Measurements from ENCODE around the gene WDFY4.
A peak's percentile ranks its signal among the peaks of the same experiment; 100 is the strongest.

Gene WDFY4

GRCh38 chr10:48656241-48656913 is 28.3 kb upstream of the WDFY4 start:
- no peak overlapping the region for H2BK12ac ChIP-seq (ENCODE audit: low read length)
- no peaks in the 10 kb centered on the region for H3K79me1 ChIP-seq (ENCODE audit: low read depth, low read length)
- H3K27ac ChIP-seq (replicated peaks; ENCODE audit: low read length): no peak overlapping the region
- H3K9me3 ChIP-seq (replicated peaks in 1 of 2; ENCODE audit: control insufficient read depth in 2 of 2, insufficient read depth in 1 of 2, low read depth in 1 of 2, low read length in 2 of 2): no peaks in the 10 kb centered on the region
- no peak overlapping the region for H4K91ac ChIP-seq (ENCODE audit: low read depth, low read length, poor library complexity)
- no peak overlapping the region for H2AK5ac ChIP-seq (ENCODE audit: low read depth, low read length)
- peak overlapping the region; percentile 56 for H3K14ac ChIP-seq (ENCODE audit: low read length)
- no peak overlapping the region for H3K9ac ChIP-seq (ENCODE audit: low read depth, low read length, poor library complexity)
- peaks cover 0 to 5% of the 10 kb centered on the region in 2 donors for H3K4me1 ChIP-seq (ENCODE audit: control insufficient read depth in 2 of 2, insufficient read depth in 1 of 2, low read depth in 1 of 2, low read length in 2 of 2)
- DNase-seq (ENCODE audit: low spot score): peak; percentile 84
- H2AFZ ChIP-seq (ENCODE audit: low read length): peak overlapping the region; percentile 94
- peaks cover 0 to 11% (median 0%) of the 10 kb centered on the region in 3 experiments for H3K27me3 ChIP-seq (ENCODE audit: control insufficient read depth in 3 of 3, insufficient read depth in 3 of 3, low read depth in 1 of 3, low read length in 3 of 3)
- H4K8ac ChIP-seq (ENCODE audit: low read depth, low read length): no peak overlapping the region
- peak overlapping the region; percentile 34 to 74 for H3K4me3 ChIP-seq (ENCODE audit: low read length in 2 of 2)
- H3K36me3 ChIP-seq (replicated peaks in 1 of 2; ENCODE audit: control insufficient read depth in 2 of 2, insufficient read depth in 2 of 2, low read length in 2 of 2): no peaks in the 10 kb centered on the region
- H3K4ac ChIP-seq (ENCODE audit: low read length): no peak overlapping the region
- peak overlapping the region; percentile 78 for H3K18ac ChIP-seq (ENCODE audit: low read length)
- WGBS, 2 donors (ENCODE audit: extremely low coverage in 2 of 2, insufficient read length in 2 of 2, insufficient replicate concordance in 1 of 2): no CpG with 5 or more reads among the region's 46 CpGs
- H3K4me2 ChIP-seq (ENCODE audit: insufficient read depth, low read length, poor library complexity, severe bottlenecking): peak overlapping the region; percentile 66
- H2BK15ac ChIP-seq (ENCODE audit: low read length): peak overlapping the region; percentile 69
- no peak overlapping the region for H2BK120ac ChIP-seq (ENCODE audit: low read depth, low read length)
- H3K23ac ChIP-seq (ENCODE audit: low read depth, low read length, poor library complexity): peak overlapping the region; percentile 87
- no peak overlapping the region for H2BK5ac ChIP-seq (ENCODE audit: low read length)

GRCh38 chr10:48656914-48657305 is 27.8 kb upstream of the WDFY4 start:
- Histone ChIP-seq H2AFZ (ENCODE audit: low read length) (peak overlapping the region; percentile 94), H2BK5ac (ENCODE audit: low read length) (no peak overlapping the region), H3K9me3 (replicated peaks in 1 of 2; ENCODE audit: control insufficient read depth in 2 of 2, insufficient read depth in 1 of 2, low read depth in 1 of 2, low read length in 2 of 2) (no peaks in the 10 kb centered on the region), H3K9ac (ENCODE audit: low read depth, low read length, poor library complexity) (no peak overlapping the region), H4K8ac (ENCODE audit: low read depth, low read length) (no peak overlapping the region), H3K79me1 (ENCODE audit: low read depth, low read length) (no peaks in the 10 kb centered on the region), H2BK15ac (ENCODE audit: low read length) (peak overlapping the region; percentile 69), H3K4me2 (ENCODE audit: insufficient read depth, low read length, poor library complexity, severe bottlenecking) (peak overlapping the region; percentile 66), H3K23ac (ENCODE audit: low read depth, low read length, poor library complexity) (no peak overlapping the region), H2BK120ac (ENCODE audit: low read depth, low read length) (no peak overlapping the region), H3K4ac (ENCODE audit: low read length) (no peak overlapping the region), H2BK12ac (ENCODE audit: low read length) (no peak overlapping the region), H3K18ac (ENCODE audit: low read length) (peak overlapping the region; percentile 78), H3K27ac (replicated peaks; ENCODE audit: low read length) (no peak overlapping the region), H3K14ac (ENCODE audit: low read length) (peak overlapping the region; percentile 56), H3K4me3 (ENCODE audit: low read length in 2 of 2) (peak overlapping the region in 1 of 2 donors; percentile 34), H2AK5ac (ENCODE audit: low read depth, low read length) (no peak overlapping the region), H3K4me1 (ENCODE audit: control insufficient read depth in 2 of 2, insufficient read depth in 1 of 2, low read depth in 1 of 2, low read length in 2 of 2) (peaks cover 0 to 5% of the 10 kb centered on the region in 2 donors), H3K36me3 (replicated peaks in 1 of 2; ENCODE audit: control insufficient read depth in 2 of 2, insufficient read depth in 2 of 2, low read length in 2 of 2) (no peaks in the 10 kb centered on the region), H3K27me3 (ENCODE audit: control insufficient read depth in 3 of 3, insufficient read depth in 3 of 3, low read depth in 1 of 3, low read length in 3 of 3) (peaks cover 0 to 11% (median 0%) of the 10 kb centered on the region in 3 experiments), H4K91ac (ENCODE audit: low read depth, low read length, poor library complexity) (no peak overlapping the region)
- WGBS, 2 donors (ENCODE audit: extremely low coverage in 2 of 2, insufficient read length in 2 of 2, insufficient replicate concordance in 1 of 2): no CpG with 5 or more reads among the region's 10 CpGs
- no peak for DNase-seq (ENCODE audit: low spot score)

GRCh38 chr10:48657416-48657815 is 27.3 kb upstream of the WDFY4 start:
- DNase-seq (ENCODE audit: low spot score): no peak
- H3K14ac ChIP-seq (ENCODE audit: low read length): no peak overlapping the region
- no peak overlapping the region for H3K18ac ChIP-seq (ENCODE audit: low read length)
- no peaks in the 10 kb centered on the region for H3K36me3 ChIP-seq (replicated peaks in 1 of 2; ENCODE audit: control insufficient read depth in 2 of 2, insufficient read depth in 2 of 2, low read length in 2 of 2)
- H3K9me3 ChIP-seq (replicated peaks in 1 of 2; ENCODE audit: control insufficient read depth in 2 of 2, insufficient read depth in 1 of 2, low read depth in 1 of 2, low read length in 2 of 2): no peaks in the 10 kb centered on the region
- no peak overlapping the region for H3K27ac ChIP-seq (replicated peaks; ENCODE audit: low read length)
- no peak overlapping the region for H3K4me3 ChIP-seq (ENCODE audit: low read length in 2 of 2)
- H3K9ac ChIP-seq (ENCODE audit: low read depth, low read length, poor library complexity): no peak overlapping the region
- H3K4me2 ChIP-seq (ENCODE audit: insufficient read depth, low read length, poor library complexity, severe bottlenecking): no peak overlapping the region
- H2AK5ac ChIP-seq (ENCODE audit: low read depth, low read length): no peak overlapping the region
- no peak overlapping the region for H2BK15ac ChIP-seq (ENCODE audit: low read length)
- H2BK5ac ChIP-seq (ENCODE audit: low read length): no peak overlapping the region
- H3K23ac ChIP-seq (ENCODE audit: low read depth, low read length, poor library complexity): no peak overlapping the region
- no peak overlapping the region for H4K8ac ChIP-seq (ENCODE audit: low read depth, low read length)
- H3K4me1 ChIP-seq (ENCODE audit: control insufficient read depth in 2 of 2, insufficient read depth in 1 of 2, low read depth in 1 of 2, low read length in 2 of 2): peaks cover 0 to 5% of the 10 kb centered on the region in 2 donors
- peaks cover 0 to 11% (median 0%) of the 10 kb centered on the region in 3 experiments for H3K27me3 ChIP-seq (ENCODE audit: control insufficient read depth in 3 of 3, insufficient read depth in 3 of 3, low read depth in 1 of 3, low read length in 3 of 3)
- no peak overlapping the region for H4K91ac ChIP-seq (ENCODE audit: low read depth, low read length, poor library complexity)
- no peak overlapping the region for H2BK12ac ChIP-seq (ENCODE audit: low read length)
- H2BK120ac ChIP-seq (ENCODE audit: low read depth, low read length): no peak overlapping the region
- no peak overlapping the region for H3K4ac ChIP-seq (ENCODE audit: low read length)
- no peak overlapping the region for H2AFZ ChIP-seq (ENCODE audit: low read length)
- no CpG with 5 or more reads among the region's 5 CpGs for WGBS, 2 donors (ENCODE audit: extremely low coverage in 2 of 2, insufficient read length in 2 of 2, insufficient replicate concordance in 1 of 2)
- no peaks in the 10 kb centered on the region for H3K79me1 ChIP-seq (ENCODE audit: low read depth, low read length)

GRCh38 chr10:48658243-48658974 is 26.3 kb upstream of the WDFY4 start:
- Histone ChIP-seq H3K9ac (ENCODE audit: low read depth, low read length, poor library complexity) (no peak overlapping the region), H3K27me3 (ENCODE audit: control insufficient read depth in 3 of 3, insufficient read depth in 3 of 3, low read depth in 1 of 3, low read length in 3 of 3) (peaks cover 0 to 11% (median 0%) of the 10 kb centered on the region in 3 experiments), H3K4me1 (ENCODE audit: control insufficient read depth in 2 of 2, insufficient read depth in 1 of 2, low read depth in 1 of 2, low read length in 2 of 2) (peaks cover 0 to 5% of the 10 kb centered on the region in 2 donors), H3K4me2 (ENCODE audit: insufficient read depth, low read length, poor library complexity, severe bottlenecking) (no peak overlapping the region), H2BK5ac (ENCODE audit: low read length) (no peak overlapping the region), H2AK5ac (ENCODE audit: low read depth, low read length) (peak overlapping the region; percentile 34), H4K8ac (ENCODE audit: low read depth, low read length) (no peak overlapping the region), H3K14ac (ENCODE audit: low read length) (no peak overlapping the region), H3K79me1 (ENCODE audit: low read depth, low read length) (no peaks in the 10 kb centered on the region), H3K18ac (ENCODE audit: low read length) (peak overlapping the region; percentile 28), H2BK120ac (ENCODE audit: low read depth, low read length) (peak overlapping the region; percentile 89), H3K4me3 (ENCODE audit: low read length in 2 of 2) (peak overlapping the region in 1 of 2 donors; percentile 3), H2BK12ac (ENCODE audit: low read length) (peak overlapping the region; percentile 30), H2BK15ac (ENCODE audit: low read length) (no peak overlapping the region), H3K27ac (replicated peaks; ENCODE audit: low read length) (no peak overlapping the region), H3K9me3 (replicated peaks in 1 of 2; ENCODE audit: control insufficient read depth in 2 of 2, insufficient read depth in 1 of 2, low read depth in 1 of 2, low read length in 2 of 2) (no peaks in the 10 kb centered on the region), H3K23ac (ENCODE audit: low read depth, low read length, poor library complexity) (peak overlapping the region; percentile 8), H3K36me3 (replicated peaks in 1 of 2; ENCODE audit: control insufficient read depth in 2 of 2, insufficient read depth in 2 of 2, low read length in 2 of 2) (no peaks in the 10 kb centered on the region), H4K91ac (ENCODE audit: low read depth, low read length, poor library complexity) (no peak overlapping the region), H3K4ac (ENCODE audit: low read length) (no peak overlapping the region), H2AFZ (ENCODE audit: low read length) (no peak overlapping the region)
- DNase-seq (ENCODE audit: low spot score): peak; percentile 84
- no CpG with 5 or more reads among the region's 19 CpGs for WGBS, 2 donors (ENCODE audit: extremely low coverage in 2 of 2, insufficient read length in 2 of 2, insufficient replicate concordance in 1 of 2)
